Measurements from ENCODE around the gene SMIM30. TPM values are rescaled to one million over a fixed set of nuclear protein-coding genes. Genes with fewer than 3 reads are reported as not detected.

SMIM30 gene
- total and polyA plus RNA-seq, 2 donors (not counting 1 experiment from before 2014, with no cell fraction given): 66.1 to 71.0 TPM

DNA sequence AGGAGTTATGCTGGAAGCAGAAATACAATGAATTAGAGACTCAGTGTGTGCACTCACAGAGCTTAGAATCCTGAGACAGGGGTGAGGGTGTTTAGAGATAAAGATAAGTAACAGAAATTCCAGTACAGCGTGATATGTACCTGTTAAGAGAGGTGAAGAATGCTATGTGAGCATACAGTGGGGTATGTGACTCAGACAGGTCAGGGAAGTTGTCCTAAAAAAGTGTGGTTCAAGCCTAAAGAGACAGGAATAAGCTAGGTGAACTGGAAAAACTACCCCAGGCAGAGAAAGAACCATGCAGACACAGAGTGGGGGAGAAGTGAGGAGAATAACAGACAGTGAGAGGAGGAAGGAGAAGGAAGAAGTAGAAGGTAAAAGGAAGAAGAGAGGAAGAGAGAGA lies 8.6 kb downstream of the SMIM30 start:
- no peaks in the 10 kb centered on the region for H4K20me1 ChIP-seq (ENCODE audit: control insufficient read depth, extremely low read depth, insufficient read depth, low read length)
- no peaks in the 10 kb centered on the region for H3K9me3 ChIP-seq (ENCODE audit: control insufficient read depth, insufficient read depth, low read depth, low read length)
- H3K79me2 ChIP-seq (ENCODE audit: control insufficient read depth, insufficient read depth, low read length): no peaks in the 10 kb centered on the region
- H3K4me2 ChIP-seq (ENCODE audit: extremely low read depth, insufficient read depth, low read length): no peak overlapping the region
- no peak overlapping the region for H3K27ac ChIP-seq (ENCODE audit: insufficient read depth, low read length)
- H3K4me1 ChIP-seq (ENCODE audit: control insufficient read depth, extremely low read depth, insufficient read depth, low read length): no peaks in the 10 kb centered on the region
- H3K9ac ChIP-seq (ENCODE audit: insufficient read depth, low read length): no peak overlapping the region
- no peak overlapping the region for H3K4me3 ChIP-seq (replicated peaks in 1 of 4; ENCODE audit: control extremely low read depth in 1 of 4, insufficient read depth in 1 of 4, low read depth in 3 of 4, low read length in 4 of 4)
- no peaks in the 10 kb centered on the region for H3K36me3 ChIP-seq (ENCODE audit: control insufficient read depth, insufficient read depth, low read length)
- no peak overlapping the region for H2AFZ ChIP-seq (ENCODE audit: low read length)
- DNase-seq (ENCODE audit: low read depth in 2 of 2): no peak
- H3K27me3 ChIP-seq (ENCODE audit: control insufficient read depth, insufficient read depth, low read length): no peaks in the 10 kb centered on the region
- TF ChIP-seq, protein P1, sequence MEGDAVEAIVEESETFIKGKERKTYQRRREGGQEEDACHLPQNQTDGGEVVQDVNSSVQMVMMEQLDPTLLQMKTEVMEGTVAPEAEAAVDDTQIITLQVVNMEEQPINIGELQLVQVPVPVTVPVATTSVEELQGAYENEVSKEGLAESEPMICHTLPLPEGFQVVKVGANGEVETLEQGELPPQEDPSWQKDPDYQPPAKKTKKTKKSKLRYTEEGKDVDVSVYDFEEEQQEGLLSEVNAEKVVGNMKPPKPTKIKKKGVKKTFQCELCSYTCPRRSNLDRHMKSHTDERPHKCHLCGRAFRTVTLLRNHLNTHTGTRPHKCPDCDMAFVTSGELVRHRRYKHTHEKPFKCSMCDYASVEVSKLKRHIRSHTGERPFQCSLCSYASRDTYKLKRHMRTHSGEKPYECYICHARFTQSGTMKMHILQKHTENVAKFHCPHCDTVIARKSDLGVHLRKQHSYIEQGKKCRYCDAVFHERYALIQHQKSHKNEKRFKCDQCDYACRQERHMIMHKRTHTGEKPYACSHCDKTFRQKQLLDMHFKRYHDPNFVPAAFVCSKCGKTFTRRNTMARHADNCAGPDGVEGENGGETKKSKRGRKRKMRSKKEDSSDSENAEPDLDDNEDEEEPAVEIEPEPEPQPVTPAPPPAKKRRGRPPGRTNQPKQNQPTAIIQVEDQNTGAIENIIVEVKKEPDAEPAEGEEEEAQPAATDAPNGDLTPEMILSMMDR (conservative IDR thresholded peaks at IDR 0.05 in 1 of 2, IDR thresholded peaks at IDR 0.05 in 1 of 2; ENCODE audit: low read depth in 1 of 2, low read length in 2 of 2): no peak
- TF ChIP-seq EZH2 (IDR thresholded peaks at IDR 0.05; ENCODE audit: low read length, missing control alignments): no peak

- Histone ChIP-seq H3K27ac (ENCODE audit: insufficient read depth, low read length) (no peak overlapping the region), H3K27me3 (ENCODE audit: control insufficient read depth, insufficient read depth, low read length) (no peaks in the 10 kb centered on the region), H3K79me2 (ENCODE audit: control insufficient read depth, insufficient read depth, low read length) (no peaks in the 10 kb centered on the region), H3K9ac (ENCODE audit: insufficient read depth, low read length) (no peak overlapping the region), H3K4me2 (ENCODE audit: extremely low read depth, insufficient read depth, low read length) (no peak overlapping the region), H3K36me3 (ENCODE audit: control insufficient read depth, insufficient read depth, low read length) (no peaks in the 10 kb centered on the region), H3K4me1 (ENCODE audit: control insufficient read depth, extremely low read depth, insufficient read depth, low read length) (no peaks in the 10 kb centered on the region), H4K20me1 (ENCODE audit: control insufficient read depth, extremely low read depth, insufficient read depth, low read length) (no peaks in the 10 kb centered on the region), H2AFZ (ENCODE audit: low read length) (no peak overlapping the region), H3K4me3 (replicated peaks in 1 of 4; ENCODE audit: control extremely low read depth in 1 of 4, insufficient read depth in 1 of 4, low read depth in 3 of 4, low read length in 4 of 4) (no peak overlapping the region), H3K9me3 (ENCODE audit: control insufficient read depth, insufficient read depth, low read depth, low read length) (no peaks in the 10 kb centered on the region)
- TF ChIP-seq EZH2 (IDR thresholded peaks at IDR 0.05; ENCODE audit: low read length, missing control alignments): no peak
- peak; percentile 40 to 67 for DNase-seq (ENCODE audit: low read depth in 2 of 2)
These were observed 18.2 kb downstream of the SMIM30 start for GRCh38 chr7:113100121-113100603.

DNA sequence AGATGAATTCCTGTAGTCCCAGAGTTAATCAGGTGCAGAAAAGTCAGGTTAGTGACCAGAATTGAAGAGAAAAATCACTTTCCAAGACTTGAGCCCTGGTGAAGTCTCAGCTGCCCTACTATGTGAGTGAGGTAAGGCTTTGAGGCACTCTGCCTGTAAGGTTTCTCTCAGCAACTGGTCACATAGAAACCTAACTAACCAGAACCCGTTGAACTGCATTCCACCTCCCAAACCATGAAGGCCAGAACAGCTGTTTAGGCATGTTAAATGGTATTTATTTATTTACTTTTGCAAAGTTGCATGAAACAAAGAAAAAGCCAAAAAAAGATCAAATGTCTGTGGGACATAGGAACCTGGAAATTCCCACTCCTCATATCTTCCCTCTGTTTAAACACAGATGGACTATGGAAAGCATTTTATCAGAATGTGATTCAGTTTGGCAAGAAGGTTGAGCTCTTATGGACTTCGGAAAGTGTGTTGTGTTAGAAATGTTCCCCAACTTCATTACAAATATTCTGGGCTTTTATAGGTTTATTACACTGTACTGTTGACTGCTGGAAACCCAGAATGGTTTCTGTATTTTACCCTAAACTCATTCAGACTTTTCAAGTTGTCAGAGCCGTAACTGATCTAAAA lies 19.0 kb downstream of the SMIM30 start:
- peak overlapping the region; percentile 29 for H3K4me2 ChIP-seq (ENCODE audit: extremely low read depth, insufficient read depth, low read length)
- no peaks in the 10 kb centered on the region for H3K79me2 ChIP-seq (ENCODE audit: control insufficient read depth, insufficient read depth, low read length)
- TF ChIP-seq, protein P1 (conservative IDR thresholded peaks at IDR 0.05 in 1 of 2, IDR thresholded peaks at IDR 0.05 in 1 of 2; ENCODE audit: low read depth in 1 of 2, low read length in 2 of 2): no peak
- no peak for TF ChIP-seq EZH2 (IDR thresholded peaks at IDR 0.05; ENCODE audit: low read length, missing control alignments)
- no peak overlapping the region for H3K4me3 ChIP-seq (replicated peaks in 1 of 4; ENCODE audit: control extremely low read depth in 1 of 4, insufficient read depth in 1 of 4, low read depth in 3 of 4, low read length in 4 of 4)
- no peaks in the 10 kb centered on the region for H3K36me3 ChIP-seq (ENCODE audit: control insufficient read depth, insufficient read depth, low read length)
- H4K20me1 ChIP-seq (ENCODE audit: control insufficient read depth, extremely low read depth, insufficient read depth, low read length): no peaks in the 10 kb centered on the region
- no peak overlapping the region for H3K9ac ChIP-seq (ENCODE audit: insufficient read depth, low read length)
- no peak overlapping the region for H2AFZ ChIP-seq (ENCODE audit: low read length)
- no peaks in the 10 kb centered on the region for H3K27me3 ChIP-seq (ENCODE audit: control insufficient read depth, insufficient read depth, low read length)
- no peaks in the 10 kb centered on the region for H3K9me3 ChIP-seq (ENCODE audit: control insufficient read depth, insufficient read depth, low read depth, low read length)
- H3K27ac ChIP-seq (ENCODE audit: insufficient read depth, low read length): no peak overlapping the region
- no peaks in the 10 kb centered on the region for H3K4me1 ChIP-seq (ENCODE audit: control insufficient read depth, extremely low read depth, insufficient read depth, low read length)
- no peak for DNase-seq (ENCODE audit: low read depth in 2 of 2)
